ENCODE results near the gene TRPV4. TPM values are rescaled to one million over a fixed set of nuclear protein-coding genes. Genes with fewer than 3 reads are reported as not detected.

Gene TRPV4
- total RNA-seq, 1 donor from 2014 or later: not detected

DNA sequence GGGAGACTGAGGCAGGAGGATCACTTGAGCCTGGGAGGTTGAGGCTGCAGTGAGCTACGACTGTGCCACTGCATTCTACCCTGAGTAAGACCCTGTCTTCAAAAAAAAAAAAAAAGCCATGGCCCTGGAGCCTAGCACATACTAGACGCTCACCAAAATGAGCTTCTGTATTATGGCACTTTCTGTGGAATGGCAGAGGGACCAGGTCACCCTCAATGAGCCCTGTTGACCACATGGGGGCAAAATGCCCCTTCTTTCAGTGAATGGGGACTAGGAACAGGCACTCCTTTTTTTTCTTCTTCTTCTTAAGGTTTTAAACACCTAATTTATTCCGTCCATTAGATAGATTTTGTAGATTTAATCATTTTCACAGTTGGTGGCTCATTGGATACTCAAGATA is 69.1 kb downstream of the TRPV4 start:
- intact Hi-C loops (cut with micrococcal nuclease): no loop called here

DNA sequence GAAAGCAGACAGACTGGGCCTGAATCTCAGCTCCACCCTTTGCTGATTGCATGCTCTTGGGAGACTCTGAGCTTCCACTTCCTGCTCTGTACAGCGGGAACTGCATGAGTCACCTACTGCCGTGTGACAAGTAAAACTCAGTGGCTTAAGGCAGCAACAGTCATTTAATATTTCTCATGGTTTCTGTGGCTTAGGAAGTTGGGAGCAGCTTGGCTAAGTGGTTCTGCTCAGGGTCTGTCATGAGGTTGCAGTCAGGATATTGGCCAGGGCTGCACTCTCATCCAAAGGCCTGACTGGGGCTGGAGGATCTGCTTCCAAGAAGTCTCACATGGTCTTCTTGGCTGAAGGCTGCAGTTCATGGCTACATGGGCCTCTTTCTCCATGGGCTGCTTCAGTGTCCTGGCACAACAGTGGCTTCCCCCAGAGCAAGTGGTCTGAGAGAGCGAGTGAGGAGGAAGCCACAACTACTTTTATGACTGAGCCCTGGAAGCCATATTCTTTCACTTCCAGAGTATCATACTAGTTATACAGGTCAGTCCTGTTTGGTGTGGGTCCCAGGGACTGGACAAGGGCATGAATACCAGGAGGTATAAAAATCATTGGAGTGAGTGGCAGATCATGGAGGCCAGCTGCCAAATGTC is 69.9 kb downstream of the TRPV4 start:
- intact Hi-C loops (cut with micrococcal nuclease): no loop called here

GRCh38 chr12:109762673-109763191 is 70.5 kb downstream of the TRPV4 start:
- intact Hi-C loops (cut with micrococcal nuclease): no loop called here

- intact Hi-C loops (cut with micrococcal nuclease): no loop called here
These were observed 71.0 kb downstream of the TRPV4 start for GRCh38 chr12:109762071-109762672.

- intact Hi-C loops (cut with micrococcal nuclease): no loop called here
These were observed 72.0 kb downstream of the TRPV4 start for GRCh38 chr12:109760930-109761921.

DNA sequence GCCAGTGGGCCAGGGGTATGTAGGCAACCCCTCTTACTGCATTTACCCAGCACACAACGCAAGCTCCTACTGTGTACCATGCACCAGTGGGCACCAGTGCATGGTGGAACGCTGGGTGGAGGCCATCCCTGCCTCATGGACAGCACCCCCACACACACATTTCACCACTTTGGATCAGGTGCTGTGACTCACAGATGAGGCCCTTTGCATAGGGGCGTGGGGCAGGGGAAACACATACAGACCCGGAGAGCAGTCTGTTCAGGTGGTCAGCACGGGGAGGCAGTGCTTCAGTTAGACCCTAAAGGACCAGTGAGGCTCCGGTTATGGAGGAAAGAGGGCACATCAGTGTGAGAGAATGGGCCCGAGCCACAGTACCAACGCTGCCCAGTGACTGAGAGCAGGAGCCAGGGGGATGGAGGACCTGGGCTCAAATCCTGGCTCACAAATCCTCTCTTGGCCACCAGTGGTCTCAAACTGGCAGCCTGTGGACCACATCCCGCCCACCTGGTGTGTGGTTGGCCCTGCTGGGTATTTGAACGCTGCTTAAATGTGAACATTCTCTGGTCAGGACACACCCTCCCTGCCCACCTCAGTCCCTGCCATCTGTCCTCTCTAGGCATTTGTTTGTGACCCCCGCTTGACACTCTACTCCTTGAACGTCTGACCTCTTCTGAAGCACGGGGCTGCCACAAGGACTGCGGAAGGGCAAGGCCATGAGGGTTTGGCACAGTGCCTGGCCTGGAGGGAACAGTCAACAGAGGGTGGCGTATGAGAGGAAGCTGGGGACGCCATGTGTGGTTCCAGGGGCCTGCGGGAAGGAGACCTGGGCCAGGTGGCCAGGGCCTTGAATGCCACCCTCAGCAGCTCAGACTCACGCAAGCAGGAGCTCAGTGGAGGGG is 72.9 kb downstream of the TRPV4 start:
- intact Hi-C loops (cut with micrococcal nuclease): no loop called here

DNA sequence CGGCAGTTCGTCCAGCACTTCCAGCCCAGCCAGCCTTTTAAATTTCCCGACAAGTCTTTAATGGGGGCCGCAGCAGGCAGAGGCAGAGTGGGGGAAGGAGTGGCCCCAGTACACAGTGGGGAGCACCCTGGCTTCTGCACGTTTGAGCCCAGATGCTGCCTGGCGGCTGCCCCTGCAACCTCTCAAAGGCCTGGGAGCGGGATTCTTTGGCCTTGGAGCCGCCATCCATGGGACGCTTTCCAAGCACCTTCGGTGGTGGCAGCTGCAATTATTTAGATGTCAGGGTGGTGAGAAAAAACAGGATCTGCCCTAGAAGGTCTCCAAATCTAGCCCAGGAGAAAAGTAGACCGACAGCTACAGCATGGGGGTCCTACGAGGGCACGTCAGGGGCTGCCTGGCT is 73.6 kb downstream of the TRPV4 start:
- intact Hi-C loops (cut with micrococcal nuclease): no loop called here

DNA sequence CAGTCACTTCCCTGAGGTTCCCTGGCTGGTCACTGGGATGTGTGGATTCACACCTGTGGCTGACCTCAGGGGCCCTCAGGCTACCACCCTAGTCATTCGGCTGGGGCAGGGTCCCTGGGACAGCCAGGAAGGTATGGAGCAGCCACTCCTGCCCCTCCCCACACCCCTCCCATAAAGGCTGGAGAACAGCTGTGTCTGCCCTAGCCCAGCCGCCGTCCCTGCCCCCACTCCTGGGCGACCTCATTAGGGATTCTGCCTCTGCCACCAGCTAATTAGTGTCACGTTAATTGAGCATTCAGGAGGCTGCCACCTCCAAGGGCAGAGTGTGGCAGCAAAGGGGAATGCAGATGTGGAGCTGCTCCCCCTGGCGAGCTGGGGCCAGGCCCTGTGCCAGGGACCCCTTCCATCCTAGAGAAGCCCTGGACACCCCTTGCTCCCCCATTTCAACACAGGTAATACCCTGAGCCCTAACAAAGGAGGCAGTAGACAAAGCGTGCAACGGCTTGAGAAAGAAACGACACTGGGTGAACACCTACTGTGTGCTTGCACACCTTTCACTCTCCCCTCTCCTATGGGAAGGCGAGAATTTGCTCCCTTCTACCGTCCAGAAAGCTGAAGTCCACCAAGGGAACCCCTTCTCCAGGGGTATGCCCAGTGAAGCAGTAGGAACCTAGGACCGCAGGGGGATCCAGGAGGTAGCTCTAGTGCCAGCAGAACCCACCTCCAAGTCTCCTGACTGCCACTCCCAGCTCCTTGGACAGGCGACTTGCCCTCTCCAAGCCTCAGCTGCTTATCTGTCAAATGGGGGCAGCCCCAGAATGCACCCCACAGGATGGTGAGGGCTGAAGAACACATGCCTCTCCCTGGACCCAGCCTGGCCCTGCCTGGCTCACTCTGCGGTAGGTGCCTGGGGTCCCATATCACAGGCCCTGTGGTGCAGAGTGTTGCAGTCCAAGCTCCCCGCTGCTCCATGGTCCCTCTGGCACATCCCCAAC is 74.5 kb downstream of the TRPV4 start:
- intact Hi-C loops (cut with micrococcal nuclease): no loop called here

- intact Hi-C loops (cut with micrococcal nuclease): no loop called here
These were observed 75.4 kb downstream of the TRPV4 start for GRCh38 chr12:109757671-109758265.

- intact Hi-C loops (cut with micrococcal nuclease): no loop called here
These were observed 76.7 kb downstream of the TRPV4 start for GRCh38 chr12:109756457-109756856.

DNA sequence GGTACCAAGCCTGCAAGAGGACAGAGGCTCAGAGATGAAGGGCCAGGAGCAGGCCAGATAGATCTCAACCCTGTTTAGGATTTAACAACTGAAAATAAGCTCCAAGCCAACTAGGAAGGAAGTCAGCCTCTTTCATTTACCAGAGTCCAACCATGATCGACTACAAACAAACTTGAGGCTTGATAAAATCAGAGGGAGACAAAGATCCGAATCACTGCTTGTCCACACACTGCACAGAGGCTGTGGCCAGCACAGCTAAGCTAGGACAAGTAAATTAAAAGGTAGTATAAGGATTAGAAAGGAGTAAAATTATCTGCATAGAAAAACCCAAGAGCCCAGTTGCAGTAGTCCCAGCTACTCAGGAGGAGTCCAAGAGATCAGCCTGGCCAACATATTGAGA is 79.2 kb downstream of the TRPV4 start:
- intact Hi-C loops (cut with micrococcal nuclease): no loop called here

GRCh38 chr12:109753054-109753401 is 80.2 kb downstream of the TRPV4 start:
- intact Hi-C loops (cut with micrococcal nuclease): no loop called here

DNA sequence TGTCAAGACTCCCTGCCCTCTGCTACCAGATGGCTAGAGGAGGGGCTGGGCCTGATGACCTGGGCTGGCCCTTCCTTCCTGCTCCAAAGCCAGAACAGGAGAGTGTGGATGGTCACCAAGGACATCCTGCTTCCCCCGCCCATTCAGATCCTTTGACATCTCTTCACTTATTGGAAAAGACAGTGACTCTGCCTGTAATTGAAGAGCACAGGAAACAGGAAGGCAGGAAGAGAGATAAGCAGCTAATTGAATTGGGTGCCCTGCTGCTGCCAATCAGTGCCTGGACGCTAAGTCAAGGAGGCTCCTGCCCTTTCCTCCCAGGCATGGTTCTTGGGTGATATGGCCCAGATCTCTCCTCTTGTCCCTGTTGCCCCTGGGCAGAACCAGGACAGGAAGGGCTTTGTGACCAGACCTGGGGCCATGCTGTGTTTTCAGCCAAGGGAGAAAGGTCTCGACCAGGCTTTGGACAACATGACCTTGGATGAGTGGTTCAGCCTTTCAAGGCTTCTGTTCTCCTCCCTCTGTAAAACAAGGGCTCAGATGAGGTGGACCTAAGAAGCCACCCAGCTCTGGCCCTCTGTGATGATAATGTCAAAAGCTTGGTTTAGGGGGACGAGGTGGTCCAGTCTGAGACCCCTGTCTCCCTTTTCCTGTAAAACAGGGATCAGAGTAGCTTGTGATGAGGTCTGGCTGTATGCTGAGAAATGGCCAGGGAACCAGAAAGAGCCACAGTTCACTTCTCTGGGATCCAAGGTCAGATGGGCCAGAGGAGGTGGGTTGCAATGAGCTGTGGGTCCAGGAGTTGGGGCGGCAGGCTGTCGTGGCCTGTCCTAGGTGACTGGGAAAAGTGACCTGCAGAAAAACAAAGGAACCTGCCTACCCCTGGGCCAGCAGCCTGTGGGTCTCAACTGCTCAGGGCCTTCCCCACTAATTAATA is 80.8 kb downstream of the TRPV4 start:
- intact Hi-C loops (cut with micrococcal nuclease): no loop called here

DNA sequence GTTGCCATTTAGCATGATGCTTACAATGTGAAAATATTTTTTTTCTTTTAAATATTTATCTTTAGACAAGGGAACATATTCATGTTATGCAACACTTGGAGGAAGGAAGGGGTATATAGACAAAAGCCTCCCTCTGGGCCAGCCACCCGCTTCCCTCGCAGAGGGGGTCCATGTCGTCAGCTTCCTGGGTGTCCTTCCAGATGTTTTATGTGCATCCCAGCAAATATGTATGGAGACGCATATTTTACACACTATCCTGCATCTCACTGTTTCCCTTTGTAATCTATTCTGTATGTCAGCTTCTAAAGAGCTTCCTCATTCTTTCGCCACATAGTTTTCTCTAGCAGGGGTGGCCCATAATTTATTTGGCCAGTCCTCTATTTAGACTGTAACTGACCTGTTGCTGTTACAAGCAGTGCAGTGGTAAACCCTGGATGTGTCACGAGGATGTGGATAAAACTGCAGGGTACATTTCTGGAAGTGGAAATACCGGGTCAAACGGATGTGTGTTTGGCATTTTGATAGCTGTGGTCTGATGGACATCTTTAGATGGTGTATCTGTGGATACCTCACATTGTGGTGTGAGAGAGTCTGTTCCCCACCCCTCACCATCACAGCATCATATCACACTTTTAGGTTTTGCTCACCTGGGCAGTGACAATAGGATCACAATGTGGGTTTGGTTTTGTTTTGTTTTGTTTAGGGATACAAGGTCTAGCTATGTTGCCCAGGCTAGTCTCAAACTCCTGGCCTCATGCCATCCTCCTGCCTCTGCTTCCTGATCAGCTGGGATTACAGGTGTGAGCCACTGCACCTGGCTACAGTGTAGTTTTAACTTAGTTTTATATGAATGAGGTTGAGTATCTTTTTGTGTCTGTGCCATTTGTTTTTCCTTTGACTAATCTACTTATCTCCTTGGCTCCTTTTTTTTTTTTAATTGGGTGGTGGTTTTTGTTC is 87.9 kb downstream of the TRPV4 start:
- intact Hi-C loops (cut with micrococcal nuclease): no loop called here

GRCh38 chr12:109744026-109744425 is 89.2 kb downstream of the TRPV4 start:
- intact Hi-C loops (cut with micrococcal nuclease): no loop called here

- intact Hi-C loops (cut with micrococcal nuclease): no loop called here
These were observed 89.9 kb downstream of the TRPV4 start for GRCh38 chr12:109743076-109743910.

Data from T-helper 2 cell treated with Interferon-gamma antibody and Interleukin-4, amounts not matched to agents 100 ng/mL and 5 ng/mL, for 36 hours (primary cell).